ENCODE results near the gene PTPRD. TPM values are rescaled to one million over a fixed set of nuclear protein-coding genes. Genes with fewer than 3 reads are reported as not detected.

The PTPRD gene
- total and polyA plus RNA-seq, 2 of the 4 experiments (the other 2 are of a cell fraction), result 0.07 to 0.18 TPM

DNA sequence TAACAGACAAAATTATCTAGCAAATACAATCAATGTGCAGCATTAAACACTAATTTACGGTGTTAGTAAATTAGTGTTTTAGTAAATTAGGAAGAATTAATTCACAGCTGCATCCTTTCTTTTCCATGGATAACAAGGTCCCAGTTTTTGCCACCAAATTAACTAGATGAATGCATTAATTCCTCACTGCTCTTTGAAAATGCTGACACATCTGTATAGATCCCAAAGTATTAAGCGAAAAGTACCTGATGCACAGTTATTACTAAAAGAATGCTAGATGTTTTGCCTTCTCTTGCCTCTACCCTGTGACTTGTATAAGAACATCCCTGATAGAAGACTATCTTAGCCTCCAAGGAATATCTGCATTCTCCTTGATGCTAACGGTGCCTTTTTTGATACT lies 2200.5 kb downstream of the PTPRD start:
- Histone ChIP-seq H3K56ac (ENCODE audit: extremely low read depth, insufficient read depth, low read length) (no peak overlapping the region), H2BK15ac (ENCODE audit: low read depth, low read length) (no peak overlapping the region), H4K8ac (ENCODE audit: low read depth in 2 of 2, low read length in 2 of 2) (no peak overlapping the region), H3K36me3 (ENCODE audit: control insufficient read depth, insufficient read depth, low read length) (no peaks in the 10 kb centered on the region), H3K79me1 (ENCODE audit: low read depth in 1 of 2, low read length in 2 of 2) (no peaks in the 10 kb centered on the region), H2AK5ac (ENCODE audit: low read depth, low read length) (no peak overlapping the region), H4K91ac (ENCODE audit: insufficient read depth, low read depth, low read length) (no peak overlapping the region), H4K20me1 (ENCODE audit: insufficient read depth, low read length) (no peaks in the 10 kb centered on the region), H4K5ac (ENCODE audit: low read depth, low read length) (no peak overlapping the region), H2BK120ac (ENCODE audit: low read depth, low read length) (no peak overlapping the region), H3K9ac (ENCODE audit: low read depth, low read length) (no peak overlapping the region), H2BK5ac (ENCODE audit: low read depth, low read length, poor library complexity, severe bottlenecking) (no peak overlapping the region), H3K23ac (ENCODE audit: low read depth, low read length) (no peak overlapping the region), H3K27ac (ENCODE audit: insufficient read depth, low read length) (no peak overlapping the region), H3K4me2 (ENCODE audit: low read depth, low read length) (no peak overlapping the region), H3K4ac (ENCODE audit: low read depth, low read length) (no peak overlapping the region), H2BK20ac (ENCODE audit: low read depth, low read length) (no peak overlapping the region), H2AFZ (replicated peaks; ENCODE audit: low read length, poor library complexity) (no peak overlapping the region), H2AK9ac (replicated peaks; ENCODE audit: low read depth, low read length, poor library complexity) (no peak overlapping the region), H3K14ac (replicated peaks; ENCODE audit: low read depth, low read length) (no peak overlapping the region), H3K9me3 (ENCODE audit: control insufficient read depth, insufficient read depth, low read length) (no peaks in the 10 kb centered on the region; the same call in 1 of the 2 replicates), H3K4me3 (ENCODE audit: insufficient read depth, low read depth, low read length) (no peak overlapping the region), H3K9me1 (ENCODE audit: insufficient read depth, low read length) (no peaks in the 10 kb centered on the region), H3K18ac (ENCODE audit: low read depth, low read length) (no peak overlapping the region), H3K27me3 (ENCODE audit: control insufficient read depth, insufficient read depth, low read length) (no peaks in the 10 kb centered on the region), H3K4me1 (ENCODE audit: control insufficient read depth, insufficient read depth, low read length) (no peaks in the 10 kb centered on the region)
- 60% methylated on average over 1 of the region's 3 CpGs; no CpG with 5 or more reads in 1 of the 2 experiments for WGBS, 2 experiments (ENCODE audit: extremely low coverage in 2 of 2, insufficient read length in 1 of 2)
- no peak for TF ChIP-seq RCOR1 (IDR thresholded peaks at IDR 0.05; ENCODE audit: insufficient replicate concordance, low read length)
- peak; percentile 31; the same call in 1 of the 2 replicates for TF ChIP-seq MAFK (IDR thresholded peaks at IDR 0.05; ENCODE audit: low read depth, low read length)
- TF ChIP-seq NFE2L2 (IDR thresholded peaks at IDR 0.05; ENCODE audit: low read depth, low read length), result no peak
- TF ChIP-seq MAZ (IDR thresholded peaks at IDR 0.05; ENCODE audit: borderline replicate concordance, low read depth, low read length), result no peak
- BruUV-seq (replicated peaks), result no TSS peak
- ATAC-seq (ENCODE audit: low read depth), result no peak
- ChIA-PET CTCF (no interaction called here), POLR2A (ENCODE audit: unreplicated experiment) (no interaction called here)
- in situ Hi-C loops (cut with MboI; ENCODE audit: low sequenced_read_pairs), result no loop called here
- intact Hi-C loops (cut with micrococcal nuclease), result no loop called here
- dilution Hi-C loops (cut with HindIII; ENCODE audit: low sequenced_read_pairs, unreplicated experiment), result no loop called here
- DNase-seq, result no peak
